K562 (cell line): Measurements from ENCODE around the gene HDAC3. TPM values are rescaled to one million over a fixed set of nuclear protein-coding genes. Genes with fewer than 3 reads are reported as not detected.

Experiments used
- ARID1B ChIP-seq: fragments of 450-650 bp; IDR thresholded peaks from 2 replicates; pipeline ENCODE4 v1.6.1; 2016; ENCODE audit warnings: antibody characterized with exemption, mild to moderate bottlenecking, inconsistent platforms
- CCNT2 ChIP-seq: IDR thresholded peaks from 2 replicates; pipeline ENCODE4 v1.6.1; 2011; ENCODE audit warnings: borderline replicate concordance, low read depth, mild to moderate bottlenecking, moderate library complexity, mixed read lengths, low read length; ENCODE audit not compliant: insufficient read length; ENCODE audit errors: extremely low read depth
- EHMT2 ChIP-seq: fragments of 450-650 bp; IDR thresholded peaks from 2 replicates; pipeline ENCODE4 v1.6.1; 2018; ENCODE audit warnings: antibody characterized with exemption
- HDAC6 ChIP-seq: IDR thresholded peaks from 2 replicates; pipeline ENCODE4 v1.6.1; 2012; ENCODE audit warnings: low read depth, mild to moderate bottlenecking, control low read depth, inconsistent platforms, low read length, moderate library complexity
- MAFG ChIP-seq: fragments of 450-650 bp; conservative IDR thresholded peaks from 2 replicates; pipeline ENCODE4 v1.6.1; 2016; ENCODE audit warnings: missing genetic modification characterization, missing compliant biosample characterization
- NFE2L1 ChIP-seq: fragments of 450-650 bp; IDR thresholded peaks from 2 replicates; pipeline ENCODE4 v1.6.1; 2016; ENCODE audit warnings: missing genetic modification characterization, low read depth, mild to moderate bottlenecking, missing compliant biosample characterization, moderate library complexity, borderline replicate concordance
- SPI1 ChIP-seq: IDR thresholded peaks from 2 replicates; pipeline ENCODE4 v1.6.1; 2011; ENCODE audit warnings: low read depth, low read length, control low read depth, borderline replicate concordance
- ZKSCAN1 ChIP-seq: fragments of 150-350 bp; IDR thresholded peaks from 2 replicates; pipeline ENCODE4 v1.6.1; 2016; ENCODE audit warnings: low read depth, low read length
- ZNF140 ChIP-seq: fragments of 250-450 bp; sonication (Bioruptor Pico); IDR thresholded peaks from 2 replicates; pipeline ENCODE4 v1.8.0; 2021; ENCODE audit warnings: moderate library complexity, mild to moderate bottlenecking, inconsistent platforms
- ZNF311 ChIP-seq: fragments of 250-450 bp; sonication (Bioruptor Pico); IDR thresholded peaks from 2 replicates; pipeline ENCODE4 v1.4.0; 2020; ENCODE audit warnings: mild to moderate bottlenecking, moderate library complexity
- ZNF507 ChIP-seq: conservative IDR thresholded peaks from 2 replicates; pipeline ENCODE4 v1.6.1; 2017; ENCODE audit warnings: missing genetic modification characterization, missing compliant biosample characterization
- polyA plus RNA-seq, 8 experiments: library from polyadenylated mRNA; depleted of rRNA in 4 of 8; stranded (reverse) in 5 of 8; unstranded in 3 of 8; fragments of >200 nt; fragmentation: Nextera tagmentation in 2 of 8; fragmentation: Illumina TruSeq in 1 of 8; extraction: Ambion mirVana in 2 of 8; extraction: Trizol in 1 of 8; gene quantifications; 2 replicates each; pipeline versions ENCODE4 v1.2.1 to v1.2.3, GENCODE V29; 2011 to 2014; ENCODE audit warnings: inconsistent platforms in 1 of 8, missing spikeins in 1 of 8
- total RNA-seq, 7 experiments: library from RNA; depleted of rRNA in 6 of 7; stranded (reverse); fragments of >200 nt in 6 of 7; fragmentation: Illumina TruSeq in 2 of 7; extraction: Trizol in 2 of 7; gene quantifications; 2 replicates each; pipeline versions ENCODE4 v1.2.1 to v1.2.3, GENCODE V29; 2011 to 2021; ENCODE audit warnings: low replicate concordance in 1 of 7
- TF ChIP-seq, protein P1 (sequence below), 3 experiments: IDR thresholded peaks in 2 of 3; conservative IDR thresholded peaks in 1 of 3; 2 replicates each; pipeline ENCODE4 v1.5.1; 2011 to 2012; ENCODE audit warnings: low read length in 3 of 3, mild to moderate bottlenecking in 3 of 3, control low read depth in 2 of 3, improper control_type of control experiment in 1 of 3, inconsistent platforms in 1 of 3, low read depth in 1 of 3, mixed read lengths in 1 of 3, moderate library complexity in 1 of 3; ENCODE audit not compliant: insufficient read depth in 2 of 3
- TF ChIP-seq, protein P2 (sequence below): fragments of 250-450 bp; sonication (Bioruptor Pico); IDR thresholded peaks from 2 replicates; pipeline ENCODE4 v1.4.0; 2020; ENCODE audit warnings: mild to moderate bottlenecking, moderate library complexity
- TF ChIP-seq, protein P3 (sequence below): sonication (generic); formaldehyde crosslinking; IDR thresholded peaks from 2 replicates; pipeline ENCODE4 v1.9.0; 2022; ENCODE audit warnings: mild to moderate bottlenecking, missing genetic modification reagents
- TF ChIP-seq, protein P4 (sequence below): IDR thresholded peaks from 3 replicates; pipeline ENCODE4 v1.6.1; 2011; ENCODE audit warnings: borderline replicate concordance, mild to moderate bottlenecking, moderate library complexity; ENCODE audit not compliant: insufficient read length; ENCODE audit errors: extremely low read depth
- TF ChIP-seq, protein P5 (sequence below): fragments of 450-650 bp; IDR thresholded peaks from 2 replicates; pipeline ENCODE4 v1.6.1; 2016; ENCODE audit warnings: borderline replicate concordance

The HDAC3 gene
- total and polyA plus RNA-seq, 9 of the 15 experiments (the other 6 are each of a cell fraction or from before 2014, with no cell fraction given), result 89.7 to 191 (median 119) TPM

DNA sequence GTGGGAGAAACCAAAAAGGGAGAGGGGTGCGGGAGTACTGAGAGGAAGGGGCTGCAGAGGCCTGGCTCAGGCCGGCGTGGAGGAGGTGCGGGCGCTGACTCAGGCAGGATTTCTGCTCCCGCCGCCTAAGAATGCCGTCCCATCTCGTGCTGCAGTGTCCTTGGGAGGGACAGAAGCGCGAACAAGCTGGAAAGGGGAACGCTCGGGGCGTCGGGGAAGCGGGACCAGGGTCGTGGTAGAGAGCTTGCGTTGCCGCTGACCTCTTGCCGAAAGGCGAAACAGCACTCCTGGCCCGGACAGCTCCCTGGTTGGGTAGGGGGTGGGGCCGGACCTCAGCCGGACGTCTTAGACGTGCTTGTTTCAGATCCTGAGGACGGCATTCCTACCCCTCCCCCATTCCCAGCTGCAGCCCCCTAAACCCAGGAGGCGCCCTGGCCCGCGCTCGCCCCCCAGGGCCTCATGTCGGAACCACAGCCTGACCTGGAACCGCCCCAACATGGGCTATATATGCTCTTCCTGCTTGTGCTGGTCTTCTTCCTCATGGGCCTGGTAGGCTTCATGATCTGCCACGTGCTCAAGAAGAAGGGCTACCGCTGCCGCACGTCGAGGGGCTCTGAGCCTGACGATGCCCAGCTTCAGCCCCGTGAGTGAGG, 1.2 kb upstream of the HDAC3 start (continued):
- TF ChIP-seq, protein P1, sequence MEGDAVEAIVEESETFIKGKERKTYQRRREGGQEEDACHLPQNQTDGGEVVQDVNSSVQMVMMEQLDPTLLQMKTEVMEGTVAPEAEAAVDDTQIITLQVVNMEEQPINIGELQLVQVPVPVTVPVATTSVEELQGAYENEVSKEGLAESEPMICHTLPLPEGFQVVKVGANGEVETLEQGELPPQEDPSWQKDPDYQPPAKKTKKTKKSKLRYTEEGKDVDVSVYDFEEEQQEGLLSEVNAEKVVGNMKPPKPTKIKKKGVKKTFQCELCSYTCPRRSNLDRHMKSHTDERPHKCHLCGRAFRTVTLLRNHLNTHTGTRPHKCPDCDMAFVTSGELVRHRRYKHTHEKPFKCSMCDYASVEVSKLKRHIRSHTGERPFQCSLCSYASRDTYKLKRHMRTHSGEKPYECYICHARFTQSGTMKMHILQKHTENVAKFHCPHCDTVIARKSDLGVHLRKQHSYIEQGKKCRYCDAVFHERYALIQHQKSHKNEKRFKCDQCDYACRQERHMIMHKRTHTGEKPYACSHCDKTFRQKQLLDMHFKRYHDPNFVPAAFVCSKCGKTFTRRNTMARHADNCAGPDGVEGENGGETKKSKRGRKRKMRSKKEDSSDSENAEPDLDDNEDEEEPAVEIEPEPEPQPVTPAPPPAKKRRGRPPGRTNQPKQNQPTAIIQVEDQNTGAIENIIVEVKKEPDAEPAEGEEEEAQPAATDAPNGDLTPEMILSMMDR (IDR thresholded peaks at IDR 0.05 in 2 of 3, conservative IDR thresholded peaks at IDR 0.05 in 1 of 3; ENCODE audit: insufficient read depth in 2 of 3, low read depth in 1 of 3, low read length in 3 of 3), result peak; percentile 49 to 72 (median 66); a peak in 5 of 6 replicates
- no peak for TF ChIP-seq HDAC6
- no peak for TF ChIP-seq ZNF140 (CRISPR knock-in tag)
- TF ChIP-seq, protein P2, sequence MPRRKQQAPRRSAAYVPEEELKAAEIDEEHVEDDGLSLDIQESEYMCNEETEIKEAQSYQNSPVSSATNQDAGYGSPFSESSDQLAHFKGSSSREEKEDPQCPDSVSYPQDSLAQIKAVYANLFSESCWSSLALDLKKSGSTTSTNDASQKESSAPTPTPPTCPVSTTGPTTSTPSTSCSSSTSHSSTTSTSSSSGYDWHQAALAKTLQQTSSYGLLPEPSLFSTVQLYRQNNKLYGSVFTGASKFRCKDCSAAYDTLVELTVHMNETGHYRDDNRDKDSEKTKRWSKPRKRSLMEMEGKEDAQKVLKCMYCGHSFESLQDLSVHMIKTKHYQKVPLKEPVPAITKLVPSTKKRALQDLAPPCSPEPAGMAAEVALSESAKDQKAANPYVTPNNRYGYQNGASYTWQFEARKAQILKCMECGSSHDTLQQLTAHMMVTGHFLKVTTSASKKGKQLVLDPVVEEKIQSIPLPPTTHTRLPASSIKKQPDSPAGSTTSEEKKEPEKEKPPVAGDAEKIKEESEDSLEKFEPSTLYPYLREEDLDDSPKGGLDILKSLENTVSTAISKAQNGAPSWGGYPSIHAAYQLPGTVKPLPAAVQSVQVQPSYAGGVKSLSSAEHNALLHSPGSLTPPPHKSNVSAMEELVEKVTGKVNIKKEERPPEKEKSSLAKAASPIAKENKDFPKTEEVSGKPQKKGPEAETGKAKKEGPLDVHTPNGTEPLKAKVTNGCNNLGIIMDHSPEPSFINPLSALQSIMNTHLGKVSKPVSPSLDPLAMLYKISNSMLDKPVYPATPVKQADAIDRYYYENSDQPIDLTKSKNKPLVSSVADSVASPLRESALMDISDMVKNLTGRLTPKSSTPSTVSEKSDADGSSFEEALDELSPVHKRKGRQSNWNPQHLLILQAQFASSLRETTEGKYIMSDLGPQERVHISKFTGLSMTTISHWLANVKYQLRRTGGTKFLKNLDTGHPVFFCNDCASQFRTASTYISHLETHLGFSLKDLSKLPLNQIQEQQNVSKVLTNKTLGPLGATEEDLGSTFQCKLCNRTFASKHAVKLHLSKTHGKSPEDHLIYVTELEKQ (CRISPR knock-in tag), result no peak
- TF ChIP-seq ZNF507, result no peak
- no peak for TF ChIP-seq SPI1
- TF ChIP-seq, protein P3, sequence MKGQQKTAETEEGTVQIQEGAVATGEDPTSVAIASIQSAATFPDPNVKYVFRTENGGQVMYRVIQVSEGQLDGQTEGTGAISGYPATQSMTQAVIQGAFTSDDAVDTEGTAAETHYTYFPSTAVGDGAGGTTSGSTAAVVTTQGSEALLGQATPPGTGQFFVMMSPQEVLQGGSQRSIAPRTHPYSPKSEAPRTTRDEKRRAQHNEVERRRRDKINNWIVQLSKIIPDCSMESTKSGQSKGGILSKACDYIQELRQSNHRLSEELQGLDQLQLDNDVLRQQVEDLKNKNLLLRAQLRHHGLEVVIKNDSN (CRISPR knock-in tag), result no peak
- TF ChIP-seq, protein P4, sequence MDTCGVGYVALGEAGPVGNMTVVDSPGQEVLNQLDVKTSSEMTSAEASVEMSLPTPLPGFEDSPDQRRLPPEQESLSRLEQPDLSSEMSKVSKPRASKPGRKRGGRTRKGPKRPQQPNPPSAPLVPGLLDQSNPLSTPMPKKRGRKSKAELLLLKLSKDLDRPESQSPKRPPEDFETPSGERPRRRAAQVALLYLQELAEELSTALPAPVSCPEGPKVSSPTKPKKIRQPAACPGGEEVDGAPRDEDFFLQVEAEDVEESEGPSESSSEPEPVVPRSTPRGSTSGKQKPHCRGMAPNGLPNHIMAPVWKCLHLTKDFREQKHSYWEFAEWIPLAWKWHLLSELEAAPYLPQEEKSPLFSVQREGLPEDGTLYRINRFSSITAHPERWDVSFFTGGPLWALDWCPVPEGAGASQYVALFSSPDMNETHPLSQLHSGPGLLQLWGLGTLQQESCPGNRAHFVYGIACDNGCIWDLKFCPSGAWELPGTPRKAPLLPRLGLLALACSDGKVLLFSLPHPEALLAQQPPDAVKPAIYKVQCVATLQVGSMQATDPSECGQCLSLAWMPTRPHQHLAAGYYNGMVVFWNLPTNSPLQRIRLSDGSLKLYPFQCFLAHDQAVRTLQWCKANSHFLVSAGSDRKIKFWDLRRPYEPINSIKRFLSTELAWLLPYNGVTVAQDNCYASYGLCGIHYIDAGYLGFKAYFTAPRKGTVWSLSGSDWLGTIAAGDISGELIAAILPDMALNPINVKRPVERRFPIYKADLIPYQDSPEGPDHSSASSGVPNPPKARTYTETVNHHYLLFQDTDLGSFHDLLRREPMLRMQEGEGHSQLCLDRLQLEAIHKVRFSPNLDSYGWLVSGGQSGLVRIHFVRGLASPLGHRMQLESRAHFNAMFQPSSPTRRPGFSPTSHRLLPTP, result no peak
- no peak for TF ChIP-seq ZKSCAN1
- TF ChIP-seq CCNT2, result no peak
- TF ChIP-seq ARID1B, result 0 out of 2 replicates have a peak, but pooled peaks have one; percentile 12
- peak; percentile 95 for TF ChIP-seq EHMT2
- TF ChIP-seq, protein P5, sequence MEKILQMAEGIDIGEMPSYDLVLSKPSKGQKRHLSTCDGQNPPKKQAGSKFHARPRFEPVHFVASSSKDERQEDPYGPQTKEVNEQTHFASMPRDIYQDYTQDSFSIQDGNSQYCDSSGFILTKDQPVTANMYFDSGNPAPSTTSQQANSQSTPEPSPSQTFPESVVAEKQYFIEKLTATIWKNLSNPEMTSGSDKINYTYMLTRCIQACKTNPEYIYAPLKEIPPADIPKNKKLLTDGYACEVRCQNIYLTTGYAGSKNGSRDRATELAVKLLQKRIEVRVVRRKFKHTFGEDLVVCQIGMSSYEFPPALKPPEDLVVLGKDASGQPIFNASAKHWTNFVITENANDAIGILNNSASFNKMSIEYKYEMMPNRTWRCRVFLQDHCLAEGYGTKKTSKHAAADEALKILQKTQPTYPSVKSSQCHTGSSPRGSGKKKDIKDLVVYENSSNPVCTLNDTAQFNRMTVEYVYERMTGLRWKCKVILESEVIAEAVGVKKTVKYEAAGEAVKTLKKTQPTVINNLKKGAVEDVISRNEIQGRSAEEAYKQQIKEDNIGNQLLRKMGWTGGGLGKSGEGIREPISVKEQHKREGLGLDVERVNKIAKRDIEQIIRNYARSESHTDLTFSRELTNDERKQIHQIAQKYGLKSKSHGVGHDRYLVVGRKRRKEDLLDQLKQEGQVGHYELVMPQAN, result peak; percentile 84
- TF ChIP-seq ZNF311, result no peak
- no peak for TF ChIP-seq NFE2L1 (tag)
- no peak for TF ChIP-seq MAFG (tag)
